Measurements from ENCODE around the gene GNAQ.

DNA sequence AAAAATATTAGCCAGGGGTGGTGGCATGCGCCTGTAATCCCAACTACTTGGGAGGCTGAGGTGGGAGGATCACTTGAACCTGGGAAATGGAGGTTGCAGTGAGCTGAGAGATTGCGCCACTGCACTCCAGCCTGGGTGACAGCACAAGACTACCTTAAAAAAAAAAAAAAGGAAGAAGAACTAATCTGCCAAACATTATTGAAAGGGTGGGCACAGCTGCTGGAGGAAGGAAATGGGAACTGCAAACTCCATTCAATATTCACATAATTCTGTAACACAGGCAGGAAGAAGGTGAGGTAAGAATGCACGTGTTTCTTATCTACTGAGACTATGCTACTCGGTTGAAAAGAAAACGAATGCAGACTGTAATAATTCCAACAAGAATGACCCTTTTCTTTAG lies 262.4 kb downstream of the GNAQ start:
- TF ChIP-seq, protein P1, sequence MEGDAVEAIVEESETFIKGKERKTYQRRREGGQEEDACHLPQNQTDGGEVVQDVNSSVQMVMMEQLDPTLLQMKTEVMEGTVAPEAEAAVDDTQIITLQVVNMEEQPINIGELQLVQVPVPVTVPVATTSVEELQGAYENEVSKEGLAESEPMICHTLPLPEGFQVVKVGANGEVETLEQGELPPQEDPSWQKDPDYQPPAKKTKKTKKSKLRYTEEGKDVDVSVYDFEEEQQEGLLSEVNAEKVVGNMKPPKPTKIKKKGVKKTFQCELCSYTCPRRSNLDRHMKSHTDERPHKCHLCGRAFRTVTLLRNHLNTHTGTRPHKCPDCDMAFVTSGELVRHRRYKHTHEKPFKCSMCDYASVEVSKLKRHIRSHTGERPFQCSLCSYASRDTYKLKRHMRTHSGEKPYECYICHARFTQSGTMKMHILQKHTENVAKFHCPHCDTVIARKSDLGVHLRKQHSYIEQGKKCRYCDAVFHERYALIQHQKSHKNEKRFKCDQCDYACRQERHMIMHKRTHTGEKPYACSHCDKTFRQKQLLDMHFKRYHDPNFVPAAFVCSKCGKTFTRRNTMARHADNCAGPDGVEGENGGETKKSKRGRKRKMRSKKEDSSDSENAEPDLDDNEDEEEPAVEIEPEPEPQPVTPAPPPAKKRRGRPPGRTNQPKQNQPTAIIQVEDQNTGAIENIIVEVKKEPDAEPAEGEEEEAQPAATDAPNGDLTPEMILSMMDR (IDR thresholded peaks at IDR 0.05; ENCODE audit: low read depth, low read length, poor library complexity, severe bottlenecking): no peak
- no peak for TF ChIP-seq EZH2phosphoT487 (IDR thresholded peaks at IDR 0.05; ENCODE audit: borderline replicate concordance, low read length)

Measured in DOHH2 (cell line).